GM18511 (cell line): Measurements from ENCODE around the gene LYSMD2.

ENCODE experiments used
- ATAC-seq: cut with Tn5 transposase; IDR thresholded peaks from one replicate; pipeline ENCODE4 v1.9.1; 2021; ENCODE audit warnings: mild to moderate bottlenecking, moderate library complexity; ENCODE audit not compliant: unreplicated experiment

The LYSMD2 gene

GRCh38 chr15:51721199-51721960 is 16.1 kb downstream of the LYSMD2 start:
- no peak for ATAC-seq

DNA sequence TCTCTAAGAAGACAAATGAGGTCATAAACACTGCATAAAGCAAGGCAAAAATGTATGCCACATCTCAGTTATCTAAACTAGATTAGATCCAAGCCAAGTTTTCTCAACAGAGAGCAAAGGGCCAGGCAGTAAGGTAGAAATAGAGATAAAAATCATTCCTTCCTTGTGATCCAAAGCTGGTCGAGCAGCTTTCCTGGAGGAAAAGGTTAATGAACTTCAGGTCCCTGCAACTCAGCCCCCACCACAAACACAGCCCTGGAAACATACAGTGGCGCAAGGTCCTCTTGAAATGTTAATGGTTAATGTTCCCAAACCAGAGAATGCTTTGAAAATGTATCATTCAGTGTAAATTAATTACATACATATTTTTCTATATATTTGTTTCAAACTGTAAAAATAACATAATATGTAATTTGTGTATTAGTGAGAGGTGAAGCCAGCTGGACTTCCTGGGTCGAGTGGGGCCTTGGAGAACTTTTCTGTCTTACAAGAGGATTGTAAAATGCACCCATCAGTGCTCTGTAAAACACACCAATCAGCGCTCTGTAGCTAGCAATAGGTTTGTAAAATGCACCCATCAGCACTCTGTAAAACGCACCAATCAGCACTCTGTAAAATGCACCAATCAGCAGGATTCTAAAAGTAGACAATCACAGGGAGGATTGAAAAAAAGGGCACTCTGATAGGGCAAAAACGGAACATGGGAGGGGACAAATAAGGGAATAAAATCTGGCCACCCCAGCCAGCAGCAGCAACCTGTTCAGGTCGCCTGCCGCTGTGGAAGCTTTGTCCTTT is 17.1 kb downstream of the LYSMD2 start:
- ATAC-seq: no peak

DNA sequence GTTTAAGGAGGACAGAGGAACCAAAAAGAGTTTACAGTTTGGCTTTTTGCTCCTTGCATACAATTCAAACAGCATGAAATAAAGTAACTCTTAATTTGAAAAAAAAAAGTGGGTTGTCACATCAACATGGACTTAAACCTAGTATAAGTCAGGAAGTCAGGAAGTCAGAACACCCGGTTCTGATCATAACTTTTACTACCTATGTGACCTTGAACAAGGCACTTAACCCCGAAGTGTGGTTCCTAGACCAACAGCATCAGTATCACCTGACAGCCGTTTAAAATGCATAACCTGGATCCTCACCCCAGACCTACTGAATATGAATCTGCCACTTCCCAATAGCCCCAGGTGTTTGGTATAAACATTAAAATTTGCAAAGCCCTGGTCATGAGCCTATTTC is 18.7 kb downstream of the LYSMD2 start:
- no peak for ATAC-seq

DNA sequence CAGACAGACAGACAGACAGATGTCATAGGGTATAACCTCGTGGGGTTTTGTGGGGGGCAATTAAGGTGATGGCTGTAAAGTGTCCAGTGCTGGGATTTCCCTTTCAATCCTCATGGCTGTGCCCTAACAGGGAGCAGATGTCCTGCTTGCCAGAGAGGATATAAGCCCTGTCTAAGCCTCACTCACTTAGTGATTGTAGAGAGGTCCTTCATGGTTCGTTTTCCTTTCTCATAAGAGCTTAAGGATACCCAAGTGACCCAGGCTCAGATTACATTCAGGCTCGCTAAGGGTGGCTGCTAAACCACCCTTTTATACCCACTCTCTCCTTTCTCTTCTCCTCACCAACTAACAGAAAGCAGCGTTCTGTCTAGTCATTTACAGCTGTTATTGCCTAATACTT is 19.2 kb downstream of the LYSMD2 start:
- ATAC-seq: no peak

- no peak for ATAC-seq
Observed at GRCh38 chr15:51714911-51715310, 22.5 kb downstream of the LYSMD2 start.

GRCh38 chr15:51714162-51714561 is 23.3 kb downstream of the LYSMD2 start:
- ATAC-seq: no peak

- ATAC-seq: no peak
Observed at GRCh38 chr15:51709031-51709430, 28.4 kb downstream of the LYSMD2 start.

- no peak for ATAC-seq
Observed at GRCh38 chr15:51708013-51708412, 29.4 kb downstream of the LYSMD2 start.

- no peak for ATAC-seq
Observed at GRCh38 chr15:51706926-51707608, 30.4 kb downstream of the LYSMD2 start.

GRCh38 chr15:51706291-51706690 is 31.2 kb downstream of the LYSMD2 start:
- ATAC-seq: no peak

GRCh38 chr15:51702710-51703109 is 34.7 kb downstream of the LYSMD2 start:
- no peak for ATAC-seq

GRCh38 chr15:51699373-51699772 is 38.1 kb downstream of the LYSMD2 start:
- no peak for ATAC-seq

DNA sequence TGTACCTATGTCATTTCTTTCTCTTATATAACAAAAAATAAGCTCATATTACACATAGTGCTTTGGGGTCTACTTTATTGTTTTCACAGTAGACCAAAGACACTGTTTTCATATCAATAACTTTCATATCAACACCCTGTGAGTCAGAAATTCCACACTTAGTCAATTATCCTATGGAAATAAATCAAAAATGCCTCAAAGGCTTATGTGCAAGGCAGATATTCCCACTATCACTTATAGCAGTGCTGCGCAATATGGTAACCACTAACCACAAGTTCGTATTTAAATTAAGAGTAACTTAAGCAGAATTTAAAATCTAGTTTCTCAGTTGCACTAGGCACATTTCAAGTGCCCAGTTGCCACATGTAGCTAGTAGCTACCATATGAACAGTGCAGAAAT is 40.3 kb downstream of the LYSMD2 start:
- ATAC-seq: no peak

DNA sequence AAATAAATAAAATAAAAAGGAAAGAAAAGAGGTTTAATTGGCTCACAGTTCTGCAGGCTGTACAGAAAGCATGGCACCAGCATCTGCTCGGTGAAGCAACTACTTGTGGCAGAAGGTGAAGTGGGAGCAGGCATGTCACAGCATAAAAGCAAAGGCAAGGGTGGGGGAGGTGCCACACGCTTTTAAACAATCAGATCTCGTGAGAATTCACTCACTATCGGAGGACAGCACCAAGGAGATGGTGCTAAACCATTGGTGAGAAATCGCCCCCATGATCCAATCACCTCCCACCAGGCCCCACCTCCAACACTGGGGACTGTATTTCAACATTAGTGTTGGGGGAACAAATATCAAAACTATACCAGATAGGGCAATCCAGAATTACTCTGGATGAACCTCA is 40.9 kb downstream of the LYSMD2 start:
- no peak for ATAC-seq

DNA sequence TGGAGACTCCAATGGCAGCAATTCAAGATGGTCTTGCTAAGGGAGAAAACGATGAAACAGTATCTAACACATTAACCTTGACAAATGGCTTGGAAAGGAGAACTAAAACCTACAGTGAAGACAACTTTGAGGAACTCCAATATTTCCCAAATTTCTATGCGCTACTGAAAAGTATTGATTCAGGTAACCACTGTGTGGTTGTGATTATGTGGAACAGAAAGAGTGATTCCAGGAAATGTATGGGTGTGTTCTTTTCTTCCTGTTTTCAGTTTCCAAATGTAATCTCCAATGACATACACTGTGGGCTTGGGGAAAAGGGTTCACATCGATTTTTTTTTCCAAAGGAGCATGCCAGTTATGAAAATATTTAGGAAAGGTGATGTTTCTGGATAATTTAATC is 45.3 kb downstream of the LYSMD2 start:
- no peak for ATAC-seq

- ATAC-seq: no peak
Observed at GRCh38 chr15:51688863-51689262, 48.6 kb downstream of the LYSMD2 start.

DNA sequence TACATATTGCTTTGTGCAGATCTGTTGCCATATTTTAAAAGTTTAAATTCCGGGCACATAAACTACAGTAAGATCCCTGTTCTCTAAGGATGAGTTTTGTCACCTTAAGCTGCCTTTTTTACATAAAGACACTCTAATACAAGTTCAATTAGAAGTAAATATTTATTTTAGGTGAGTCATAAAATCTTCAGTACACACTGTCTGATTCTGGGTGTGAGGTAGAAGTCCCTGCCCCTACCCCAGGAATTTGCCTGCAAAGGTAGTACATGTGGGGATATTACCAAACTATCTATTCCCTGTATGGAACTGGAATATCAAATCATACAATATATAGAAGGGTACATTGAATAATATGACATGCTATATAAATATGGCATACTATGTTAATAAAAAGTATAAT is 49.9 kb downstream of the LYSMD2 start:
- no peak for ATAC-seq

- no peak for ATAC-seq
Observed at GRCh38 chr15:51681303-51681963, 56.0 kb downstream of the LYSMD2 start, which contains the start of gene SCG3. TSS of gene SCG3 (plus strand) at chr15:51681503. CDS start at chr15:51681756, 253 bp downstream.

DNA sequence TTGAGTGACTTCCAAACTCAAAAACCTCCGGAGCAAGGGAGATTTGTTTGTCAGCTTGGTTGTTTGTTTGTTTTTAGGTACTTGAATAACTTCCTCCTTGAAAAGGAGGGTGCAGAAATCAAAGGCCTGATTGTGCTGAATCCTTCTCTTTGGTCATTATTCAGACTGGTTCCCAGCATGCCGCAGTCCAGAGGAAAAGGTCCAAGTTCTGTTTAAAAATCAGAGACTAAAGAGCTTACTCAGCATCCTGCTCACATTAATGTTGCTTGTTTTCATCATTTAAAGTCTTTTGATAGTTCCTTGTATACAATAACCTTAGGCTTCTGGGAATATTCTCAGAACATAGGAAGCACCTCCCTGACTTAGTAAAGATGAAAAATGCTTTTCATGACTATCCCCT is 57.1 kb downstream of the LYSMD2 start:
- no peak for ATAC-seq

GRCh38 chr15:51678096-51678495 is 59.4 kb downstream of the LYSMD2 start:
- ATAC-seq: no peak

- no peak for ATAC-seq
Observed at GRCh38 chr15:51677452-51677851, 60.0 kb downstream of the LYSMD2 start.
